OCI-LY7 (cell line): Measurements from ENCODE around the gene HSD17B7. TPM values are rescaled to one million over a fixed set of nuclear protein-coding genes. Genes with fewer than 3 reads are reported as not detected.

Source experiments
- BruUV-seq: library from RNA; stranded (reverse); fragments of 400-500 nt; replicated peaks from 2 replicates; lab custom pipeline; 2021; lab: Mats Ljungman, UMichigan
- CTCF ChIA-PET: fragments of 300-600 bp; sonication (Branson Sonifier 250); formaldehyde crosslinking; loops from one replicate; lab custom pipeline; 2022; ENCODE audit warnings: antibody characterized with exemption; ENCODE audit not compliant: unreplicated experiment; lab: Charles Lee
- POLR2A ChIA-PET: fragments of 300-600 bp; sonication (Branson Sonifier 250); formaldehyde crosslinking; loops from one replicate; lab custom pipeline; 2022; ENCODE audit warnings: antibody characterized with exemption; lab: Charles Lee
- DNase-seq: peaks from one replicate; pipeline ENCODE4 v3.0.0-alpha.2; 2015; ENCODE audit warnings: low spot score
- H2AFZ ChIP-seq: fragments of 200-600 bp; sonication (generic), shearing (Covaris generic); 2 replicates; pipeline ENCODE4 v1.6.1; 2014; ENCODE audit warnings: mild to moderate bottlenecking, antibody characterized with exemption, low read length, moderate library complexity
- H3K27ac ChIP-seq: fragments of 200-600 bp; sonication (generic); 2 replicates; pipeline ENCODE4 v1.5.1; 2014; ENCODE audit warnings: mixed run types, low read depth, mild to moderate bottlenecking, moderate library complexity, low read length, inconsistent platforms; ENCODE audit not compliant: poor library complexity, severe bottlenecking
- H3K36me3 ChIP-seq: fragments of 200-600 bp; sonication (generic); 2 replicates; pipeline ENCODE4 v1.6.1; 2014; ENCODE audit warnings: mild to moderate bottlenecking, antibody characterized with exemption, low read length, moderate library complexity, mixed read lengths; ENCODE audit not compliant: insufficient read depth
- H3K4me1 ChIP-seq: fragments of 200-600 bp; sonication (generic); 2 replicates; pipeline ENCODE4 v1.5.1; 2014; ENCODE audit warnings: mild to moderate bottlenecking, low read length; ENCODE audit not compliant: insufficient read depth, poor library complexity, severe bottlenecking
- H3K4me2 ChIP-seq: fragments of 200-600 bp; sonication (generic); 2 replicates; pipeline ENCODE4 v1.6.1; 2014; ENCODE audit warnings: mild to moderate bottlenecking, low read length
- H3K4me3 ChIP-seq: fragments of 200-600 bp; sonication (generic); 2 replicates; pipeline ENCODE4 v1.5.1; 2014; ENCODE audit warnings: mild to moderate bottlenecking, low read depth, low read length; ENCODE audit not compliant: poor library complexity, severe bottlenecking
- H3K79me2 ChIP-seq: fragments of 200-600 bp; sonication (generic); 2 replicates; pipeline ENCODE4 v1.6.1; 2016; ENCODE audit warnings: low read depth, mild to moderate bottlenecking, low read length, moderate library complexity, mixed read lengths; ENCODE audit not compliant: insufficient read depth
- H3K9me2 ChIP-seq: fragments of 200-600 bp; sonication (generic); 2 replicates; pipeline ENCODE4 v1.6.1; 2016; ENCODE audit warnings: mild to moderate bottlenecking, low read length, mixed read lengths; ENCODE audit not compliant: insufficient read depth
- H3K9me3 ChIP-seq: fragments of 200-600 bp; sonication (generic); 2 replicates; pipeline ENCODE4 v1.6.1; 2014; ENCODE audit warnings: mild to moderate bottlenecking, mixed run types, low read length, mixed read lengths
- H4K20me1 ChIP-seq: fragments of 200-600 bp; sonication (generic); 2 replicates; pipeline ENCODE4 v1.6.1; 2014; ENCODE audit warnings: mild to moderate bottlenecking, antibody characterized with exemption, low read length, moderate library complexity, mixed read lengths; ENCODE audit not compliant: insufficient read depth
- EZH2phosphoT487 ChIP-seq: fragments of 200-600 bp; sonication (generic); IDR thresholded peaks from 2 replicates; pipeline ENCODE4 v1.6.1; 2018; ENCODE audit warnings: low read depth, borderline replicate concordance, mild to moderate bottlenecking, mixed run types, antibody characterized with exemption, low read length, moderate library complexity, mixed read lengths
- intact Hi-C: fragments of 100-400 bp; cut with micrococcal nuclease; formaldehyde crosslinking; loops from one replicate; pipeline ENCODE4 v1.10.0; 2022; ENCODE audit not compliant: unreplicated experiment
- small RNA-seq: library from RNA; depleted of rRNA; stranded (forward); fragments of <200 nt; gene quantifications from one replicate; pipeline ENCODE3, GENCODE V24; 2014
- total RNA-seq, 2 experiments: library from RNA; depleted of rRNA in 1 of 2; stranded (reverse); fragments of >200 nt in 1 of 2; shearing (Covaris generic) in 1 of 2; gene quantifications; 2 replicates each; pipeline ENCODE4 v1.2.3, GENCODE V29; 2014 to 2022
- TF ChIP-seq, protein P1 (sequence below): fragments of 200-600 bp; sonication (generic); conservative IDR thresholded peaks from 2 replicates; pipeline ENCODE4 v1.5.1; 2014; ENCODE audit warnings: mild to moderate bottlenecking, antibody characterized with exemption, low read length, moderate library complexity, mixed read lengths

The HSD17B7 gene
- total RNA-seq, 2 experiments from 2014 or later: 41.2 to 51.1 TPM

GRCh38 chr1:162861625-162862024 is 71.1 kb downstream of the HSD17B7 start:
- H3K9me3 ChIP-seq: no peaks in the 10 kb centered on the region
- no peak for DNase-seq
- no peaks in the 10 kb centered on the region for H3K79me2 ChIP-seq
- no peaks in the 10 kb centered on the region for H3K36me3 ChIP-seq
- no TSS peak for BruUV-seq
- no peaks in the 10 kb centered on the region for H3K4me1 ChIP-seq
- POLR2A ChIA-PET: interaction anchor here (0.6 kb wide), 1 partner anchor 20 kb away, joined by 4 read pairs; no protein-coding TSS in a partner anchor
- H4K20me1 ChIP-seq: no peaks in the 10 kb centered on the region
- intact Hi-C loops: no loop called here
- H3K4me2 ChIP-seq: no peak overlapping the region
- H3K27ac ChIP-seq: no peak overlapping the region
- no peak overlapping the region for H2AFZ ChIP-seq
- H3K4me3 ChIP-seq: no peak overlapping the region
- CTCF ChIA-PET: no interaction called here
- no peak for TF ChIP-seq EZH2phosphoT487
- TF ChIP-seq, protein P1, sequence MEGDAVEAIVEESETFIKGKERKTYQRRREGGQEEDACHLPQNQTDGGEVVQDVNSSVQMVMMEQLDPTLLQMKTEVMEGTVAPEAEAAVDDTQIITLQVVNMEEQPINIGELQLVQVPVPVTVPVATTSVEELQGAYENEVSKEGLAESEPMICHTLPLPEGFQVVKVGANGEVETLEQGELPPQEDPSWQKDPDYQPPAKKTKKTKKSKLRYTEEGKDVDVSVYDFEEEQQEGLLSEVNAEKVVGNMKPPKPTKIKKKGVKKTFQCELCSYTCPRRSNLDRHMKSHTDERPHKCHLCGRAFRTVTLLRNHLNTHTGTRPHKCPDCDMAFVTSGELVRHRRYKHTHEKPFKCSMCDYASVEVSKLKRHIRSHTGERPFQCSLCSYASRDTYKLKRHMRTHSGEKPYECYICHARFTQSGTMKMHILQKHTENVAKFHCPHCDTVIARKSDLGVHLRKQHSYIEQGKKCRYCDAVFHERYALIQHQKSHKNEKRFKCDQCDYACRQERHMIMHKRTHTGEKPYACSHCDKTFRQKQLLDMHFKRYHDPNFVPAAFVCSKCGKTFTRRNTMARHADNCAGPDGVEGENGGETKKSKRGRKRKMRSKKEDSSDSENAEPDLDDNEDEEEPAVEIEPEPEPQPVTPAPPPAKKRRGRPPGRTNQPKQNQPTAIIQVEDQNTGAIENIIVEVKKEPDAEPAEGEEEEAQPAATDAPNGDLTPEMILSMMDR: no peak
- H3K9me2 ChIP-seq: no peaks in the 10 kb centered on the region

Small RNA genes lying within 50 kb of the gene (small RNA-seq; reads per million reads assigned to genes)
- not detected for gene RN7SL861P

Other genes with a start within 250 kb of the HSD17B7 start
- gene UAP1, start 229.0 kb upstream of the HSD17B7 start, total RNA-seq (2014; rRNA removed; shearing (Covaris generic)): 30.0 and 32.1 TPM in 2 replicates
- gene UAP1, start 229.0 kb upstream of the HSD17B7 start, total RNA-seq (2022): 39.0 and 41.2 TPM in 2 replicates
- gene DDR2, start 158.2 kb upstream of the HSD17B7 start, total RNA-seq (2014; rRNA removed; shearing (Covaris generic)): not detected in 2 replicates
- gene DDR2, start 158.2 kb upstream of the HSD17B7 start, total RNA-seq (2022): 0.19 and 0.41 TPM in 2 replicates
- not detected in 2 replicates for gene CCDC190, start 70.5 kb downstream of the HSD17B7 start, total RNA-seq (2014; rRNA removed; shearing (Covaris generic))
- gene CCDC190, start 70.5 kb downstream of the HSD17B7 start, total RNA-seq (2022): not detected in 2 replicates